Activated T-cell treated with anti-CD3 and anti-CD28 coated beads, Interleukin-2, amount 50 U/mL, for 72 hours (primary cell): ENCODE measurements around the gene SMIM5. TPM values are rescaled to one million over a fixed set of nuclear protein-coding genes. Genes with fewer than 3 reads are reported as not detected.

Source experiments
- ATAC-seq, 2 donors: fragments of 150-1000 bp; cut with Tn5 transposase; replicated peaks in 1 of 2; 2 replicates each; pipeline ENCODE4 v1.10.0; 2021; ENCODE audit warnings: moderate library complexity in 2 of 2, mild to moderate bottlenecking in 1 of 2
- DNase-seq, 2 donors: peaks; one replicate each; pipeline ENCODE4 v3.0.0; 2021 to 2022; ENCODE audit warnings: mixed read lengths in 1 of 2
- H3K27ac Mint-ChIP-seq: one replicate; pipeline ENCODE4 v1.8.0; 2022; ENCODE audit warnings: mild to moderate bottlenecking, moderate library complexity, mixed read lengths
- H3K27me3 Mint-ChIP-seq: one replicate; pipeline ENCODE4 v1.8.0; 2022; ENCODE audit warnings: low read depth, mixed read lengths
- H3K36me3 Mint-ChIP-seq, 2 donors: one replicate each; pipeline ENCODE4 v1.8.0; 2022; ENCODE audit warnings: mixed read lengths in 2 of 2, mild to moderate bottlenecking in 1 of 2; ENCODE audit not compliant: insufficient read depth in 2 of 2
- H3K4me1 Mint-ChIP-seq: one replicate; pipeline ENCODE4 v1.8.0; 2022; ENCODE audit warnings: low read depth, mixed read lengths
- H3K4me3 Mint-ChIP-seq, 2 donors: one replicate each; pipeline ENCODE4 v1.8.0; 2022; ENCODE audit warnings: mild to moderate bottlenecking in 2 of 2, mixed read lengths in 2 of 2, moderate library complexity in 2 of 2
- H3K9me3 Mint-ChIP-seq, 2 donors: one replicate each; pipeline ENCODE4 v1.8.0; 2022; ENCODE audit warnings: mixed read lengths in 2 of 2
- total RNA-seq, 2 donors: library from RNA; stranded (reverse); gene quantifications; one replicate each; pipeline ENCODE4 v1.2.3, GENCODE V29; 2022

The SMIM5 gene
- total RNA-seq, 2 donors from 2014 or later: 1.4 to 2.4 TPM

DNA sequence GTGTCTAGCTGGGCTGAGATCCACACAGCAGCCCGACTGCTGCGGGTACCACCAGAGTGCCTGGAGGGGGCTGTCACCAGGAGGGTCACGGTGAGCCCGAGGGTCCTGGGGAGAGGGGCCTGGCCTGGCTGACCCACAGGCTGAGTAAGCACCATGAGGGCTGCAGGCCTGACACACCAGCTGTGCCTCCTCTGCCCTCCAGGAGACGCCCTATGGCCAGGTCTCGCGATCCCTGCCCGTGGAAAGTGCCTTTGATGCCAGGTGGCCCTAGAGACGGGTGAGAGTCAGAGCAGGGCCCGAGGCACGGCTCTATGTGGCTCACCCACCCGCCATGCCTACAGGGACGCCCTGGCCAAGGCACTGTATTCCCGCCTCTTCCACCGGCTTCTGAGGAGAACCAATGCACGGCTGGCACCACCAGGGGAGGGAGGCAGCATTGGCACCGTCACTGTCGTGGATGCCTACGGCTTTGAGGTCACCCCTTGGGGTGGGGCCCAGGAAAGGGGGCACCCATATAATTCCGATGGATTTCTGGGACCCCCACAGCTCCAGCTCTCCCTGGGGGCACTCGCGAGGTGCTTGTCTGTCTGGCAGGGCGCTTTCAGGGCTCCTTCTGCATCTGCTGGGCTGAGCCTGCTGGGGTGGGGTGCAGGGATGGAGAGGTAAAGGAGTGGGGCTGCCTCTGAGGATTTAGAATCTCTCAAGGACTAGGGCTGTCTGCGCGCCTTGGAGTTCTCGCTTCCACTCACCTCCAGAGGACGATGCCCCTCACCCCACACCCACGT is 38.5 kb upstream of the SMIM5 start:
- H3K27me3 Mint-ChIP-seq: no peaks in the 10 kb centered on the region
- H3K4me1 Mint-ChIP-seq: no peaks in the 10 kb centered on the region
- H3K36me3 Mint-ChIP-seq: no peaks in the 10 kb centered on the region
- ATAC-seq (no peak), DNase-seq (no peak)
- no peak overlapping the region for H3K4me3 Mint-ChIP-seq
- H3K27ac Mint-ChIP-seq: no peak overlapping the region
- no peaks in the 10 kb centered on the region for H3K9me3 Mint-ChIP-seq

DNA sequence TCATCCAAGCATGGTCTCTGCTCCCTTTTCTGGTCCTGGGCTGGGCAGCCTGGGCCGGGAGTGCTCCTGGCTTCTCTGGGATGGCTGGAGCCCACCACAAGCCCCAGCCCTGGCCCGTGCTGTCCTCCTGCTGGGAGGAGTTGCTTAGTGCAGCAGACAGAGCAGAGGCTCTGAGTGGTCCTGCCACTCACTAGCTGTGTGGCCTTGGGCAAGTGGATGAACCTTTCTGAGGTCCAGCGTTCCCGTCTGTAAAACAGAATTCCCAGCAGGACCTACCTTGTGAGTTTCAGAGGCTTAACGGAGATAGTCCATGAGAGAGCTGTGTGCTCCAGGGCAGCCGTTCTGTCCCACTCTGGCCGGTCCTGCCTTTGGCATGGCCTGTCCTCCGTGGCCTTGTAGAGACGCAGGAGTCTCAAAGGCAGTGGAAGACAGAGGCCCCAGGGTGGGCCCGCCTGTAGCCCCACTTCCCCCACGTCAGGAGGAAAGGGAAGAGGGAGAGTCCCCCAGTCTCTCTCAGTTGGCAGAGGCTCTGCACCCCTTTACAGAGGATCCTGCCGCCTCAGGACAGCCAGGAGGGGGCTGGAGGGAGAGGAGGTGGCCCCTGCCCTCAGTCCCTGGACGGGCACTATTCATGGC is 37.8 kb upstream of the SMIM5 start:
- H3K36me3 Mint-ChIP-seq: no peaks in the 10 kb centered on the region
- H3K4me3 Mint-ChIP-seq: no peak overlapping the region
- H3K27me3 Mint-ChIP-seq: no peaks in the 10 kb centered on the region
- ATAC-seq: no peak
- H3K9me3 Mint-ChIP-seq: no peaks in the 10 kb centered on the region
- no peak overlapping the region for H3K27ac Mint-ChIP-seq
- no peak for DNase-seq
- no peaks in the 10 kb centered on the region for H3K4me1 Mint-ChIP-seq

DNA sequence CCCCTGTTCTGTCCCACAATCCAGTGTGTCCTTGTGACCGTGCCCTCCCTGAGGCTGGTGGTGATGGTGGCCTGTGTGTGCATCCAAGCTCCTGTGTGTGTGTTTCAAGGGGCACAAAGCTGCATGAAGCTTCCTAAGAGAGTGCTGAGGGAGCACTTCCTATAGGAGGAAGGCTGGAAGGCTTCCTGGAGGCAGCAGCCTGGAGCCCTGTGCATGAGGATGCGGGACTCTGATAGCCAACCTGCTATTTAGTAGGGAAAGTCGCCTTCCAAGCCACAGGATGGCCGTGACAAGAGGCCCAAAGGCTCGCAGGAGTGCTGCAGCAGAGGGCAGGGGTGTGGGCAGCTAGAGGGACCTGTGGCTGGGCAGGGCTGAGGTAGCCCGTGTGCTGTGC is 37.3 kb upstream of the SMIM5 start:
- H3K9me3 Mint-ChIP-seq: no peaks in the 10 kb centered on the region
- ATAC-seq: no peak
- DNase-seq: no peak
- no peaks in the 10 kb centered on the region for H3K27me3 Mint-ChIP-seq
- no peak overlapping the region for H3K4me3 Mint-ChIP-seq
- no peaks in the 10 kb centered on the region for H3K4me1 Mint-ChIP-seq
- H3K27ac Mint-ChIP-seq: no peak overlapping the region
- H3K36me3 Mint-ChIP-seq: no peaks in the 10 kb centered on the region

DNA sequence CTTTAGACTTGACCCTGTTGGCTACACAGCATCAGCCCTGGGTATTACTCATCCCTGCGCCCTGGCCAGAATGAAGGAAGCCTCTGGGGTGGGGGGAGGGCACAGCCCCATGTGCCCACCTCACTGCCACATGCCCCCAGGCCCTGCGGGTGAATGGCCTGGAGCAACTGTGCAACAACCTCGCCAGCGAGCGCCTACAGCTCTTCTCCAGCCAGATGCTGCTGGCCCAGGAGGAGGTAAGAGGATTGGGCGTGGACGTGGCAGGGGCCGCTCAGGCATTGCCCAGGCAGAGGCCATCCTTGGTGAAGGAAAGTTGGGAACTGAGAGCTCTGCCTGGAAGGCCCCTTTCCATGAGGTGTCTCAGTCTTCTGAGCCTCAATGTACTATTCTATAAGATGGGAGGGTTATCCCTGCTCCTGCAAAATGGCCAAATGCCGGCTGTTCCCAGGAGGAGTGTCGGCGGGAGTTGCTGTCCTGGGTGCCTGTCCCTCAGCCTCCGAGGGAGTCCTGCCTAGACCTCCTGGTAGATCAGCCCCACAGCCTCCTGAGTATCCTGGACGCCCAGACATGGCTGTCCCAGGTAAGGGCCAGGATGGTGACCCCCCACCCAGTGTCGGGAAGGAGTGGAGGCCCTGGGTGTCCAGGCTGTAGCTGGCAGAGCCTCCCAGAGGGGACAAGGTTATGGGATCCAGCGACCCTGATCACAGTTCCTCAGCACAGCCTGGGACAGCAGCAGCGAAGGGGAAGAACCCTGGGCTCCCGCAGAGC is 36.7 kb upstream of the SMIM5 start:
- Mint-ChIP-seq H3K36me3 (no peaks in the 10 kb centered on the region), H3K9me3 (no peaks in the 10 kb centered on the region), H3K4me1 (no peaks in the 10 kb centered on the region), H3K27me3 (no peaks in the 10 kb centered on the region), H3K27ac (no peak overlapping the region), H3K4me3 (no peak overlapping the region)
- no peak for ATAC-seq
- DNase-seq: no peak

DNA sequence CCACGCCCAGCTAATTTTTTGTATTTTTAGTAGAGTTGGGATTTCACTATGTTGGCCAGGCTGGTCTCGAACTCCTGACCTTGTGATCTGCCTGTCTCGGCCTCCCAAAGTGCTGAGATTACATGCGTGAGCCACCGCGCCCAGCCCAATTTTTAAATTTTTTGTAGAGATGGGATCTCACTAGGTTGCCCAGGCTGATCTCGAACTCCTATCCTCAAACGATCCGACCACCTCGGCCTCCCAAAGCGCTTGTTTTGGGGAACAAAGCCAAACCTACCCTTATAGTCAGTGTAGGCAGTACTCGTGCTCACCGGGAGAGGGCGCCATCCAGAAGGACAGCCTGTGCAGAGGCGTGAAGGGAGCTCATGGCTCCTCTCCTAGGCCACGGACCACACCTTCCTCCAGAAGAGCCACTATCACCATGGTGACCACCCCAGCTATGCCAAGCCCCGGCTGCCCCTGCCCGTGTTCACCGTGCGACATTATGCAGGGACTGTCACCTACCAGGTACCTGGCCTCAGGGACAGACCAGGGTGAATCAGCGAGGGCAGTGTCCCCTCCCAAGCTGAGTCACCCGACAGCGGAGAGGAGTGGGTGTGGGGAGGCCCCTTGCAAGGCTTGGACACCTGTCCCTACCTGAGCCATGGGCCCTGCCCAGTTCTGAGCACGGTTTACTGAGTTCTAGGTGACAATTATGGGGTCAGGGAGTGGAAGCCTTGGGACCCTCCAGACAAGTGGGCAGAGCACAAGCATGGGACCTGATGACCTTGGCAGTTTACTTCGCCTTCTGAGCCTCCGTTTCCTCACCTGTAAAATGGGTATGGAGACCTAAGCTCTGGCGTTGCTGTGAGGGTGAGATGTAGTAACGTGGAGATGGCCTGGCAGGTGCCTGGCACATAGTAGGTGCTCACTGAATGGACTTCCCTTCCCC is 31.9 kb upstream of the SMIM5 start:
- ATAC-seq (peak; percentile 71 to 80), DNase-seq (peak; percentile 69 to 72)
- H3K9me3 Mint-ChIP-seq: no peaks in the 10 kb centered on the region
- H3K4me1 Mint-ChIP-seq: no peaks in the 10 kb centered on the region
- H3K36me3 Mint-ChIP-seq: no peaks in the 10 kb centered on the region
- no peak overlapping the region for H3K27ac Mint-ChIP-seq
- H3K27me3 Mint-ChIP-seq: no peaks in the 10 kb centered on the region
- no peak overlapping the region for H3K4me3 Mint-ChIP-seq

DNA sequence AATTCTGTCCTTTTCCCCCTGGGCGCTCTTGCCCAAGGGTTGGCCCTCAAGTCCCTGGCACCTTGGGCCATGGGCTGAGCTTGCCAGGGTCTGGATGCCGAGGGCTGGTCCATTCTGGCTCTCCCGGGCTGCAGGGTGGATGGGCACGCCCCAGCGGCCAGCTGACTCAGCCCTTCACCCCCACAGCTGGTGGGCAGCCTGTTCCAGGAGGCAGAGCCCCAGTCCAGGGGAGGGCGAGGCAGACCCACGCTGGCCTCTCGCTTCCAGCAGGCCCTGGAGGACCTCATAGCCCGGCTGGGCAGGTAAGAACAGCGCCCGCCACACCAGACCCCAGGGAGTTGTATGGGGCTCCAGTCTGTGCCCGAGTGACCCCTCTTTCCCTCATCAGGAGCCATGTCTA is 30.6 kb upstream of the SMIM5 start:
- DNase-seq (no peak), ATAC-seq (no peak)
- Mint-ChIP-seq H3K9me3 (no peaks in the 10 kb centered on the region), H3K27ac (no peak overlapping the region), H3K4me1 (no peaks in the 10 kb centered on the region), H3K4me3 (no peak overlapping the region), H3K36me3 (no peaks in the 10 kb centered on the region), H3K27me3 (no peaks in the 10 kb centered on the region)

DNA sequence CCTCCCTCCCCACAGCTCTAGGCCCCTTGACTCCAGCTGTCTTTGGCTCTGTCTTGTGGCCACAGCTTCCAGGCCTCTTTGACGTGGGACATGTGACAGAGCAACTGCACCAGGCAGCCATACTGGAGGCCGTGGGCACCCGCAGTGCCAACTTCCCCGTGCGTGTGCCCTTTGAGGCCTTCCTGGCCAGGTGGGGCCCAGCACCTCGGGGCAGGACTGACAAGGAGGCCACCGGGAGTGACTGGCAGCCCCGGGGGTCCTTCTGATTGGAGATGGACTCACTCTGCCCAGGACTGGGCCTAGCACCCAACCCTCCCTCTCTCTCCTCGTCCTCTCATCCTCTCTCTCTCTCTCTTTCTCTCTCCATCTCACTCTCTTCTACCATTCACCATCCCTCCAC is 30.1 kb upstream of the SMIM5 start:
- Mint-ChIP-seq H3K27ac (no peak overlapping the region), H3K4me1 (no peaks in the 10 kb centered on the region), H3K36me3 (no peaks in the 10 kb centered on the region), H3K9me3 (no peaks in the 10 kb centered on the region), H3K27me3 (no peaks in the 10 kb centered on the region), H3K4me3 (no peak overlapping the region)
- ATAC-seq: no peak
- no peak for DNase-seq

DNA sequence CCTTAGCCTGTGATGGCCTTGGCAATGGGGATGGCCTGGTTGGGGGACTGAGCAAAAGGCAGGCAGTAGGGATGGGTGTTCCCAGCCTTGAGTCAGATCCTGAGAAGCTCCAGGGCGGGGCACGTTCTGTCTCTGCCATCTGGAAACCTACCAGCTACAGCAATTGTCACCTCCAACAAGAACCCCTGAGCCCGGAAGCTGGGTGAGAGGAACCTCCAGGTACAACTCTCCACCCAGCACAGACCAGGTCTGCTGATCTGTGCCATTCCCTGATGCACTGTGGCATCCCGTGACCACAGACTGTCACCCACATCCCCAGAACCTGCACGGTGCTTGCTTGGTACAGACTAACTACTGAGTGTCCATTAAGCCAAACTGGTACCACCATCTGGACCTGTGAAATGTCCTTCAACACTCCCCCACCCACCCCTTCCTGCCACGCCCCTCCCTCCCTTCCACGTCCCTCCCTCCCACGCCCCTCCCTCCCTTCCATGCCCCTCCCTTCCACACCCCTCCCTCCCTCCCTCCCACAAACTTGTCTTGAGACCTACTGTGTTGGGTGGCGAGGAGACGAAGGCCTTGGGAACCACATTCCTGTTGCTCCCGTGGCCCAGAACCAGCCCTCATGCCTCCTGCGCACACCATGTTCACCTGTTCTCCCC is 29.1 kb upstream of the SMIM5 start:
- H3K4me3 Mint-ChIP-seq: no peak overlapping the region
- no peak overlapping the region for H3K27ac Mint-ChIP-seq
- no peaks in the 10 kb centered on the region for H3K4me1 Mint-ChIP-seq
- DNase-seq: no peak
- no peaks in the 10 kb centered on the region for H3K9me3 Mint-ChIP-seq
- H3K36me3 Mint-ChIP-seq: no peaks in the 10 kb centered on the region
- ATAC-seq: no peak
- no peaks in the 10 kb centered on the region for H3K27me3 Mint-ChIP-seq

DNA sequence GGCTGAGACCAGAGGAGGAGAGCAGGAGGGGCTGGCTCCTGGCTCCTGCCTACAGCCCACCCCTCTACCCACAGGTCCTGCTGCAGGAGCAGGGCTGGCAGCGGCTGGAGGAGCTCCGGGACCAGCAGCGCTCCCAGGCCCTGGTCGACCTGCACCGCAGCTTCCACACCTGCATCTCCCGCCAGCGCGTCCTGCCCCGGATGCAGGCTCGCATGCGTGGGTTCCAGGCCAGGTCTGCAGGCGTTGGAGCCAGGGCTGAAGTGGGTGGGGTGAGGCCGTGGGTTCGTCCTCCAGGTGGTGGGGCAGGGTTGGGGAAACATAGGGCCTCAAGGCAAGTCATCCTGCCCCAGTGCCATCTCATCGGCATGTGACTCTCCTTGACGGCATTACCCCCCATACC is 27.4 kb upstream of the SMIM5 start:
- DNase-seq (no peak), ATAC-seq (no peak)
- H3K27ac Mint-ChIP-seq: no peak overlapping the region
- no peaks in the 10 kb centered on the region for H3K4me1 Mint-ChIP-seq
- H3K36me3 Mint-ChIP-seq: no peaks in the 10 kb centered on the region
- H3K27me3 Mint-ChIP-seq: no peaks in the 10 kb centered on the region
- H3K9me3 Mint-ChIP-seq: no peaks in the 10 kb centered on the region
- H3K4me3 Mint-ChIP-seq: no peak overlapping the region

DNA sequence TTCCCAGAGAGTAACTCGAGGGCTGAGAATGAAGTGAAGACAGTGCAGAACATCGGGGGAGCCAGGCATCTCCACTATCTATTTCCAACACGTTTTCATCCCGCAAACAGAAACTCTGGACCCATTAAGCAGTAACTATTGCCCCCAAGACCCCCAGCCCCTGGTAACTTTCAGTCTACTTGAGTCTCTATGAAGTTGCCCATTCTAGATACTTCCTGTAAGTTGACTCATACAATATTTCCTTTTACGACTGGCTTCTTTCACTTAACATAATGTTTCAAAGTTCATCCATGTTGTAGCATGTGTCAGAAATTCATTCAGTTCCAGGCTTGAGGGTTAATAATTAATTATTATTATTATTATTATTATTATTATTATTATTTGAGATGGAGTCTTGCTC is 26.1 kb upstream of the SMIM5 start:
- Mint-ChIP-seq H3K9me3 (no peaks in the 10 kb centered on the region), H3K36me3 (no peaks in the 10 kb centered on the region), H3K27ac (no peak overlapping the region), H3K27me3 (no peaks in the 10 kb centered on the region), H3K4me1 (no peaks in the 10 kb centered on the region), H3K4me3 (no peak overlapping the region)
- ATAC-seq: no peak
- DNase-seq: no peak

DNA sequence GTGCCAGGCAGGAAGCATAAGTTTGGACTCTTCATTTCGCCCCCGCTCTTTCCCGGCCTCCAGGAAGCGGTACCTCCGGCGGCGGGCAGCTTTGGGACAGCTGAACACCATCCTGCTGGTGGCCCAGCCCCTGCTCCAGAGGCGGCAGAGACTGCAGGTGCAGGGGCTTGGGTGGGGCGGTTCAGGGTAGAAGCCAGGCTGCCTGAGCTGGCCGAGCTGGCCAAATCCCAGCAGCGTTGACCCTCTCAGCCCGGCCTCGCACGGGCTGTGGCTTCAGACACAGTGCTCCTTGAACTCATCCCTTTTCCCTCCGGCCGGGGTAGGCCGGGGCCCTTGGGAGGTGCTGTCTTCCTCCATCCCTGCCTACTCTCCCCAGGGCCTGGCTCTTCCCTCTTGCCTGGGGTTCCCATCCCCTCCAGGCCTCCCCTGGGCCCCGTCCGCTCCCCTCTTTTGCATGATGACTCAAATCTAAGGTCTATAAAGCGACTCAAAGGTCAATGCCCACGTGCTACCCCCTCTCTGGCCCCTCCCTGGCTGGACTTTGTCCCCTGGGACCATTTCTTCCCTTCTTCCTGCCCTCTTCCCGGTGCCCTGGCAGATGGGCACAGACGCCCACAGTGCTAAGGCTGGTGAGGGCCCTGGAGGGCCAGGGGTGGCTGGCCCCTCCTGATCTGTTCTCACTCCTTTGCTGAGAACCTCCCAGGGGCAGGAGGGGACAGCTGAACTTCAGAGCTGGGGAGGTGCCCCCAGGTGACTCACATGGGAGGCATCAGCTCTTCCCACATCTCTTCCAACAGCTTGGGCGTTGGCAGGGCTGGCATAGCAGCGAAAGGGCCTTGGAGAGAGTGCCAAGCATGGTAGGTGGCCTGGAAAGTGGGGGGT is 22.9 kb upstream of the SMIM5 start:
- Mint-ChIP-seq H3K4me1 (no peaks in the 10 kb centered on the region), H3K36me3 (no peaks in the 10 kb centered on the region), H3K4me3 (no peak overlapping the region), H3K9me3 (no peaks in the 10 kb centered on the region), H3K27me3 (no peaks in the 10 kb centered on the region), H3K27ac (no peak overlapping the region)
- ATAC-seq: no peak
- DNase-seq: no peak
